Gastrocnemius medialis (tissue), 4 donors: ENCODE data around the gene CYLD.

Experiments used
- POLR2A ChIP-seq, 2 donors: fragments of 450-650 bp; IDR thresholded peaks; one replicate each; pipeline ENCODE4 v1.6.1; 2017; ENCODE audit warnings: antibody characterized with exemption in 2 of 2, mild to moderate bottlenecking in 2 of 2, moderate library complexity in 2 of 2
- TF ChIP-seq, protein P1 (sequence below), 5 experiments: fragments of 450-650 bp in 3 of 5; fragments of 200-600 bp in 2 of 5; sonication (generic) in 2 of 5; IDR thresholded peaks in 4 of 5; conservative IDR thresholded peaks in 1 of 5; 1 replicate in 4 of 5; 2 replicates in 1 of 5; pipeline ENCODE4 v1.5.1; 2016 to 2019; ENCODE audit warnings: antibody characterized with exemption in 5 of 5, mild to moderate bottlenecking in 3 of 5, moderate library complexity in 3 of 5

GRCh38 chr16:50704245-50704644 lies 37.6 kb upstream of the CYLD start:
- TF ChIP-seq, protein P1, sequence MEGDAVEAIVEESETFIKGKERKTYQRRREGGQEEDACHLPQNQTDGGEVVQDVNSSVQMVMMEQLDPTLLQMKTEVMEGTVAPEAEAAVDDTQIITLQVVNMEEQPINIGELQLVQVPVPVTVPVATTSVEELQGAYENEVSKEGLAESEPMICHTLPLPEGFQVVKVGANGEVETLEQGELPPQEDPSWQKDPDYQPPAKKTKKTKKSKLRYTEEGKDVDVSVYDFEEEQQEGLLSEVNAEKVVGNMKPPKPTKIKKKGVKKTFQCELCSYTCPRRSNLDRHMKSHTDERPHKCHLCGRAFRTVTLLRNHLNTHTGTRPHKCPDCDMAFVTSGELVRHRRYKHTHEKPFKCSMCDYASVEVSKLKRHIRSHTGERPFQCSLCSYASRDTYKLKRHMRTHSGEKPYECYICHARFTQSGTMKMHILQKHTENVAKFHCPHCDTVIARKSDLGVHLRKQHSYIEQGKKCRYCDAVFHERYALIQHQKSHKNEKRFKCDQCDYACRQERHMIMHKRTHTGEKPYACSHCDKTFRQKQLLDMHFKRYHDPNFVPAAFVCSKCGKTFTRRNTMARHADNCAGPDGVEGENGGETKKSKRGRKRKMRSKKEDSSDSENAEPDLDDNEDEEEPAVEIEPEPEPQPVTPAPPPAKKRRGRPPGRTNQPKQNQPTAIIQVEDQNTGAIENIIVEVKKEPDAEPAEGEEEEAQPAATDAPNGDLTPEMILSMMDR (IDR thresholded peaks at IDR 0.05 in 4 of 5, conservative IDR thresholded peaks at IDR 0.05 in 1 of 5): no peak
- no peak for TF ChIP-seq POLR2A (IDR thresholded peaks at IDR 0.05)
